Activated effector memory CD4-positive, alpha-beta T cell treated with anti-CD3 and anti-CD28 coated beads, Interleukin-2, amount 50 U/mL, for 16 hours (primary cell): ENCODE results near the gene SF1.

Experiments
- DNase-seq: peaks from one replicate; pipeline ENCODE4 v3.0.0-alpha.2; 2020

The SF1 gene

DNA sequence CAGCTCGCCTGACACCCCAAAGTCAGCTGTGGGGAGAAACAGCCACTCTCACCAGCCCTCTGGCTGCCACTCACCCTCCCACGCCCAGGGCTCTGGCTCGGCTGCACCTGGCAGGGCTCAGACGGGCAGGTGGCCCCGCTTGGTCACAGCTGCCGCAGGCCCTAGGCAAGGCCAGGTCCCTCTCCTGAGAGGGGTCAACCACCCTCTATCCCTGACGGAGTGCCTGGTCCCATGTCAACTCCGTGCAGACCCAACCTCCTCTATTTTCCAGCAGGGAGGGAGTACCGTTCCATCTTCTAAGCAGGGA is 22.8 kb upstream of the SF1 start:
- DNase-seq: no peak

DNA sequence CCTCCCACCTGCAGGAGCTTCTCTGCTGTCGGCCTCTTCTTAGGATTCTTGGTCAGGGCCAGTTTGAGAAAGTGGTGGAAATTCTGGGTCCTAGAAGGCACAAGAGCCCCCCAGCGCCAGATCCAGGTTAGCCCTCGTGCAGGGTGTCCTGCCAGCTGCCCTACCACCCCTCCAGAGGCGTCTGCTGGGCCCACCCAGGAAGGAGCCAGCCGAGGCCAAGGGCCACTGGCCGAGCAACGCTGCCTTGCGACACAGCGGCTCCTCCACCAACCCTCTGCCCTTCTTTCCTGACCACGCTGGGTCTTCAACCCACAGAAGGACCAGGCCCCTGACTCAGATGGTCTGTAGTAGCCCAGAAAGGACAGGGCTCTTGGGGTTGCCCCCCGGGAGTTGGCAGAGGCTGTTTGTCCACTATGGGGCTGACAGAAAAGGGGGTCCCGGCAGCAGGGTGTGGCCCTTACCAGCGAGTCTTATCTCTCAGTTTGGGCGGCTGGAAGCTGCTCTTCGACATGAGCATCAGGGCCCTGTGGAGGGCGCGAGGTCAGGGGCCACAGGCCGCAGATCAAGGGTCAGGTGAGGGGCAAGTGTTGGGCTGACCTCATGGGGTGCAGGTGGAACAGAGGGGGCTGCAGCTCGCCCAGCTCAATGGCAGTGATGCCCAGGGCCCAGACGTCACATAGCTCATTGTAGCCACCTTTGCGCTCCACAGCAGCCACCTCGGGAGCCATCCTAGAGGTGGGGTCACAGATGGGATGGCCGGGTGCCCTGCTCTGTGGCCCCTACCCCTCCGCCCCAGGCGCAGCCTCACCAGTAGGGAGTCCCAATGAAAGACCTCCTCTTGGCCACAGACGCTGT is 22.2 kb upstream of the SF1 start:
- DNase-seq: no peak

DNA sequence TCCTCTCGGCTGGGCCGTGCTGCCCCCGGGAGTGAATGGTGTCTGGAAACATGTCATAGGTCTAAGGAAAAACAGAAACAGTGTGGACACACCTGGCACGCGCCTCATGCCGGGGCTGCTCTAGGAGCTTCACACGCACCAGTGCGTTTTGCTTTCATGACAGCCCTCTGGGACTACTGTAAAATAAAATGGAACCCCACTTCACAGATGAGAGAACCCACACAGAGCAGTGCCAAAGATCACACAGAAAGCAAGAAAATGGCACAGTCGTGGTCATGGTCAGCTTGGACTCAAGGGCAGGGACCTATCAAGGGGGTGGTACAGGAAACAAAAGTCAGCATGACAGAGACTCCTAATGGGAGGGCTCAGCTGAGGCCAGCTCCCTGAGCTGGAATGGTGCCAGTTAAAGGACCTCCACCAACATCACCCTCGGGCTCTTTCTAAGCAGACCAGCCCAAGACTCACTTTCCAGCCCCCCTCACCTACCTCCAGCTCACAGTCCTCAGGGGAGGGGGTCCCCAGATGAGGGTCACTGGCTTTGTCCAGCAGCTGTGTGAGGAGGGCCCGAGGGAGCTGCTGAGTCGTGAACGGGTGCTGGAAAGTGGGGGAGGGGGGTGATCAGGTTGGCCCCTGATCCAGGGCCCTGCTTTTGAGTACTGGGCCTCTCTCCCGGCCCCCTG is 21.4 kb upstream of the SF1 start:
- DNase-seq: no peak

DNA sequence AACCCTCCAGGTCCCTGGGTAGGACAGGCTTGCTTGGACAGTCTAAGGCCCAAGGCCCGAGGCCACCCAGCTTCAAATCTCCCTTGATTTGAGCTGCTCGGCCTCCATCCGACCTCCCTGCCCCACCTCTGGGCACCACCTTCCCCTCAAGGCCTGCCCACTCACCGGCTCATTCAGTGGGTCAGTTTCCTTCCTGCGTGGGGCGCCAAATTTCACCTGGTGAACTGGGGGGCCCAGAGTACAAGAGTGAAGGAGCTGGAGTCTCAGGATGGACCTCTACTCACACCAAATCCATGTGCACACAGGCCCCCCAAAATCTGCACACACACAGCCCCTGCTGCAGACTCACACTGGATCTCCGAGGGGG is 20.9 kb upstream of the SF1 start:
- no peak for DNase-seq

DNA sequence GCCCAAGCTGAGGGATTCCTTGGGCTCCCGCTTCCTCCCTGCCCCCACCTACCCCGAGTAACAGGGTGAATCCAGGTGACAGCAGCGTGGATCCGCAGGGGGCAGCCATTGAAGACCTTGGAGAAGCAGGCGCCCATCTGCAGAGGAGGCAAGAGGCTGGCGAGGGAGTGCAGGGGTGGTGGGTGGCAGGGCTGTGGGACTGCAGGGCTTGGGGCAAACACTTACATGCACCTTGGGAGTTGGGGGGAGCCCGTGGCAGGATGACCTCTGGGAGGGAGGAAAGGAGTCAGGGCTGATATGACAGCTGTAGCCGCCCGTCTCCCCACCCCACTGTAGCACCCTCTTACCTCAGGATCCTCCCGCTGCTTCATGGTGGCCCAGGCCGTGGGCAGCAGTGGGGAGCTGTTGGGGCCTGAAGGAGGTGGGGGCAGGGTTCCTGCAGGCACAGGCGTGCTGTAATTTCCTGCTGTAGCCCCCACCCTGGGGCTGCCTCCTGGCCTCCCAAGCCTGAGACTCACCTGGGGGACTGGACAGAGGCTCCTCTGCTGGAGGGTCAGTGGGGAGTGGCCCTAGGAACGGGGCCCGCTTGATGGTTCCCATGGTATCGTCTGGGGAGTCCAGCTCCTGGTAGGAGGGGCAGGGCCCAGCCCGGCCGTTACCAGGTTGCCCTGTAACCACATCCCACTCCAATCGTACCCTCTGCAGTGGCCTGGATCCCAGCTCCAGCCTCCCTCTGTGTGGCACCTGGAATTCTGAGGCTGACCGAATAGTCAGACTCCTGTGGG is 18.6 kb upstream of the SF1 start:
- DNase-seq: no peak

DNA sequence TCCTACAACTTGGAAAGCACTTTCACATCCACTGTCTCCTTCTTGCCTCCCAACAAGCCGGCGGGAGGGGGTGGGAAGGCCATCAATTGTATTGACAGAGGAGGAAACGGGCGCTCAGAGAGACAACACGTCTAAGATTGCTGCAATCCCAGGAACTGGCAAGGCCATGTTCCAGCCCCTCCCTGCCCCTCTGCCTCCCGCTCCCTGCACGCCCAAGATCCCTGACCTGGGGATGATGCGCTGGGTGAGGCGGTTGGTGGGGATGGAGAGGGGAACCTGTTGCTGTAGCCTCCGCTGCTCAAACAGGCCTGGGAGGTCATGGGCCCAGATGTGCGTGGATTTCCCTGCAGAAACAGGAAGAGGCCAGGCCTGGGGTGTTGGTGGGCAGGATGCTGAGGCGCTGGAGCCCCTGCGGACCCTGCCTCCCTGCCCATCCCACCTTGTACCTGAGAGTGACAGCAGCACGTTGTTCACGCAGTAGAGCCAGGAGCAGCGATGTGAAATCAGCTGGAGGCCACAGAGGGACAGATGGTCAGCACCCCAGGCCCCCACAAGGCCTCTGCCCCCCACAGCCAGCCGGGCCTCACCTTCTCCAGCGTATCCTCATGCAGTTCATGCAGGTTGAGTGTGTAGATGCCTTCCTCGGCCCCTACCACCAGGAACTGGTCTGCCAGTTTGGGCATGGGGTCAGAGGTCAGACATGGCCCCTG is 17.9 kb upstream of the SF1 start:
- no peak for DNase-seq

DNA sequence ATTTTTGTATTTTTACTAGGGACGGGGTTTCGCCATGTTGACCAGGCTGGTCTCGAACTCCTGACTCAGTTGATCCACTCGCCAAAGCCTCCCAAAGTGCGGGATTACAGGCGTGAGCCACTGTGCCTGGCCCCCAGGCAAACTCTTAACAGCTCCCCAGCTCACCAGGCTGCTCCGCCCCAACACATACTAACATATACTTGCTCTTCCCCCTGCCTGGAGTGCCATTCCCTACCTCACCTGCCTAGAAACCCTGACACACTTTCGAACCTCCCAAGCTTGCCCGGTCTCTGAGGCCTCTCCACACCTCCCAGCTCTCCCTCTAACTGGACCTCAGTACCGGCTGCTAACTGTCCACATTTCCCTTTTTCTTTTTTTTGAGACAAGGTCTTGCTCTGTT is 16.2 kb upstream of the SF1 start:
- DNase-seq: no peak

DNA sequence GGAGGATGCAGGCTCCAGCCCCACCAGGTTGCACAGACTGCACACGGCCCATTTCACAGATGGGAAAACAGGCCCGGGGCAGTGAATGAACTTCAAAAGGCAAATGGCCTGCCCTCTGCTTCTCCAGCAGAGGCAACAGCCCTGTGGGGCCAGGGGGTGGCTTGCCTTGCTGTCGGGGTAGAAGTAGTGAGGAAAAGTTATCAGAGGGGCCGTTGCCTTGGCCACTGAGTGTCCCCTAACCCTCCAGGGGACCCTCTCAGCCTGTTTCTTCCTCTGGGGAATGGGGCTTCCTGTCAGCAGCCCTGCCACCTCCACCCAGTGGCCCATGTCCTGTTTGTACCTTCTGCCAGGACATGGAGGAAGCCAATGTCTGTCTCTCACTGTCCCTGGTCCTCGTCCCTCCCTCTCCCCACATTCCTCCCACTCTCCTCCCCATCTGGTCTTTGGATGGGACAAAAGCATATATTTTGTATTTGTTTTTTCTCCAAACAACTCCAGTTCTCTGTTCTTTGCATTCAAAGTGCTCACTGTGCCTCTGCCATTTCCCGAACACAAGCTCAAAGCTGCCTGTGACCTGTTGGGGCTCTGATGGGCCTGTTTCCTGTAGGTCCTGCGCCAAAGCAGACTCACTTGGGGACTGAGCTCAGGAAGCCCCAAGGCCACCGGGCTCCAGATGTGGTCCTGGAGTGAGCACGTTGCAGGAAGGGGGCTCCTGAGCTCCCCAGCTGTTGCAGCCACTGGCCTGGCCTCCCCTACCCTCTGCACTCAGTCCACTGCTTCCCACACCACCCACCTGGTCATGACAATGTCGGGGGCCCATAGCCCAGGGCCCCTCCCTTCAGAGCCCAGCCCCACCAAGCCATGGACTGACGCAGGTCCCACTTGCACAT is 15.2 kb upstream of the SF1 start:
- DNase-seq: no peak

DNA sequence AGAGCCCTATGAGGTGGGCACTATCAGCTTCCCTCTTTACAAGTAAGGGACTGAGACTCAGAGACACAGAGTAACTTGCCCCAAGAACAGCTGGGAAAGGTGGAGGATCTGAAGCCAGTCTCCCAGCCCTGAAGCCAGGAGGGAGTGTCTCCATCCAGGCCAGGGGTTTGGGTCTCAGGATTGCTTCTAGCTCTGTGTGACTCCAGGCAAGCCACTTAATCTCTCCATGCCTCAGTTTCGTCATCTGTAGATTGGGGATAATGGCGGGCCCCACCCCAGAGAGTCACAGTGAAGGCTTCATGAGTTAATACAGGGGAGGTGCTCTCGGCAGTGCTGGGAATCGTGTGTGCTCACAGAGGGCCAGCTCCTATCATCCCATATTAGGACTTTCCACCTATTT is 14.1 kb upstream of the SF1 start:
- DNase-seq: no peak

DNA sequence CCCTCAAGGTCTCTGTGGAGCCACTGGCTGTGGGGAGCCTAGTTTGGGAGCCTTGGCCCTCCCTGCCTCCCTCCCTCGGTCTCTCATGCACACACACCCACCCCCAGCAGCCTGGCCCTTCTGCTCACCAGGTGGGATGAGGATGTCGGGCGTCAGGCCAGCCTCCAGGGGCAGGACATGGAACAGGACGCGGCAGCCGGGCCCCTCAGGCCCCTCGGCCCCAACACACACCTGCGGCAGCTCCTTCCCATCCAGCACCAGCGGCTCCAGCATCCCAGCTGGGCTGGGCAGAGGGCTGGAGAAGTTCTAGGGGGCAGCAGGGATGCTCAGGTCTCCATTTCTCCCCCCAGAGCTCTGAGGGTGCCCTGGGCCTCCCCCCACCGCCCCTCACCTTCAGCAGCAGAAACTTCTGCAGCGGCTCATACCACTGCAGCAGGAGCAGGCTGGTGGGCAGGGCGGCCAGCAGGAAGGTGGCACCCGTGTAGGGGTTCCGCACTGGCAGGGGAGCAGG is 13.5 kb upstream of the SF1 start:
- DNase-seq: no peak

DNA sequence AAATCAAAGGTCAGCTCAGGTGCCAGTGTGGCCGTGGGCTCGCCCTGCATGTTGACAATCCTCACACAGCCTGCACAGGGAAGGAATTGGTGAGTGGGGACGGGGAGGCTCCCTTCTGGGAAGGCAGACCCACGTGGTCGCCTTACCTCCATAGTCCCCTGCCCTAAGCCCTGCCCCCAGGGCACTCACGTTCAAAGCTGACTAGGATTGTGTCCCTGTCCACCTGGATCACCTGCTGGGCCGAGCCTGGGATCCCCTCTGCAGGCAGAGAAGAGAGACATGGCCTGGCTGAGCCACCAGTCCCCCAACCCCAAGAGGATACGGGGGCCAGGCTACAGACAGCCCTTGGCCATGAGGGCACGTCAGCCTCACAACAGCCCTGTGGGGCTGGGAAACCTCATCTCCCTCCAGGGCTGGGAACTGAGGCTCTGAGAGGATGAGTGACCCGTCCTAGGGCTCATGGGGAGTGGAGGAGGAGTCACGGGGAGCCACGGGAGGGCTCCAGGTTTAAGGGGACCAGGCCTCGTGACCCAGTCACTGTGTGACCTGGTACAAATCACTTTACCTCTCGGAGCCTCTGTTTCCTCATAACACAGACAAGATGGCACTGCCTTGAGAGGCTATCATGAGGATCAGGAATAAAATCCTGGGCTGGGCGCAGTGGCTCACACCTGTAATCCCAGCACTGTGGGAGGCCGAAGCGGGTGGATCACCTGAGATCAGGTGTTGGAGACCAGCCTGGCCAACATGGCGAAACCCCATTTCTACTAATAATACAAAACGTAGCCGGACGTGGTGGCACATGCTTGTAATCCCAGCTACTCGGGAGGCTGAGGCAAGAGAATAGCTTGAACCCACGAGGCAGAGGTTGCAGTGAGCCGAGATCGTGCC is 12.1 kb upstream of the SF1 start:
- DNase-seq: no peak

DNA sequence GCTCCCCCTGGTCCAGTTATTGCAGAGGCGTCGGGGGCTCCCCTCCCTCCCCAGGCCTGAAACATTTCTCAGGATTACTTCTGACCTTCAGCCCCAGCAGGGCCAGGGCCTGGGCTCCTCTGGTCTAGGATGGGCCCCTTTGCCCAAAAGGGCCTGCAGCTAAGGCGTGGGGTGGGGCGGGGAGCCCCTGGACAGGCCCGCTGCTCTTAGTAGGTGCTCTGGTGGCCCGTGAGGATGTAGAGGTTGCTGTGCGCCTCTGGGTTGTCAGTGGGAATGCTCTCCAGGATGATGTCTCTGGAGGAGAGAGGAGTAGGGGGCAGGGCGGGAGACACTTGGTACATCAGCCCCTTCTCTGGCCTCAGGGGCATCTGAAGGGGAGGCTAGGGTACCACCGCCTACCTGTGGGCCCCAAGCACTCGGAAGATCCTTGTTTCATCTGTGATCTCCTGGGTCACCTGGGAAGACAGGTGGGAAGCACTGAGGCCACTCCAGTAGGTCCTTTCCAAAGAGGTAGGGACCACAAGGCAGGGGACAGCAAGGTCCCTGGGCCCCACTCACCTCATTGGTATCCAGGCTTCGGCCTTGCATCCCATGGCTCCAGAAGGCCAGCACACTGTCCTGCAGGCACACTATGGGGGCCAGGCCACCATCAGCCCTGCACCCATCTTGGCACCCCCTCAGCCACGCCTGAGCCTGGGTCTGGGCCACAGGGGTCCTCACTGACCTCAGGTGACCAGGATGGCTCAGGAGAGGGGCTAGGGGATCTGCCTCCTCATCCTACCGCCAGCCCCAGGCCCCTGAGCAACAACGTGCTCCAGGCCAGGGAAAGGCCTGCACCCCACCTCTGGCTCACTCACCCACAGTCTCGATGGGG is 11.2 kb upstream of the SF1 start:
- no peak for DNase-seq

DNA sequence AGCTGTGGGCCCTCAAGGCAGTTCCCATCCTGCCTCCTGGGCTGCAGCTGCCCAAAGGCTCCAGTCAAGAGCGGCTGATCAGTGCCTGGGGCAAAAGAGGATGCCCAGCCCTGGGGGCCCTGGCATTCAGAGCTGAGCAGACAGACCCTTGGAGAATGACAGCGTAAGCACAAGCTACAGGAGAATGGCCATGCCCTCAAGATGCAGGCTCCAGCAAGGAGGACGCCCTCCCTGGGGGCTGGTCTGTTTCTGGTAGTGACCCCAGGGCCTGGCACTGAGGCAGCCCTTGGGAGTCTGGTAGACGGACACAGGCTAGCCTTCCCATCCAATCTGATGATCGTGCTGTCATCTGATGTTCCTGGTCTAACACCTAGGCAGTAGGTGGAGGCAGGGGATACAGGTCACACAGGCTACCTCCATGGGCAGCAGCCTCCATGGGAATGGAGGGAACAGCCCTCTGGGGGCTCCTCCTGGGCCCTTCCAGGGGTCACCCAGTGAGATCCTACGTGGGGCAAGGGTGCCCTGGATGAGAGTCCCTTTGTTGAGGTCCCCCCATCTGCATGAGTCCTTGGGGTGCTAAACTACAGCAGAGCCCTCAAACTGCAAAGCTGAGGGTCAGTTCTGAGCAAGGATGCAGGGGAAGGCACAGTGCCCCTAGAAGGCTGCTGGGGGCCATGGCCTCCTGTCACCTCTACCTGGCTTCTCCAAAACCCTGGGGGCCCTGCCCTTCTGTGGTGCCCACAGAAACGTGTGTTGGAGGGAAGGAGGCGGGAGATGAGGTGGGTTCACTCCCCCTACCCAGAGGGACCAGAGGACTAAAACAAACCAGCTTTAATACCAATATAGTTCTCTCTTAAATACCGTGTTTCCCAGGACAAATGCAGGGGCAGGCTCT is 10.2 kb upstream of the SF1 start:
- DNase-seq: no peak

DNA sequence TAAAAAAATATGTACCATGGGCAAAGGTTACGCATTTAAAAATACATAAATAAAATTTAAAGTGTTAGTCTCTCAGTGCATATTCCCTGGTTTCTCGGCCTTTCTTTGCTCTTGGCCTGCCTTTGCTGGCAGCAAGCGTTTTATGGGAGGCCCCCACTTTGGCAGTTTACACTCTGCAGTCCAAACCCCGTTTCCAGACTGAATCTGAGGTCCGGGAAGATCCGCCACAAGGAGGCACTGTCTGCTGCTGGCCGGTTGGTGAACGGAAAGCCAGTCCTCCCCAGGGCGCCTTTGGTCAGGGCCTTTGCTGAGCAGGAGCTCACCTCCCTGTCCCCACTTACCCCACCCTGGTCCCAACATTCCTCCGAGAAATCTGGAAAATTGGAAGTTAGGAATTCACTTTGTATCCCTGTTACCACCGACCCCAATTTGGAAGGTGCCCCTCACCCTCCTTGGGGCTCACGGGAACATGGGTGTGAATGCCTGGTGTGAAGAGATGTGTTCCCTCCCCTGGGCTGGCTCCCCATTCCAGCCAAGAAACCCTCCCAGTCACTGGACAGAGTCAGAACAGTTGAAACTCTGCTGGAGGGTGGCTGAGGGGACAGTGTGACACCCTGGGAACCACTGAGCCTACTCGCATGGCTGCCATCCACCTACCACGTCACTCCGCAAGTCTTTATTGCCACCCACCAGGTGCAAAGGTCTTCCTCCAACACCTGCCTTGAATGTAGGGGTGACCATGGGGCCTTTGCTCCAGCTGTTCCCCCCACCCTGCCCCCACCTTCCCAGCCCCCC is 9.4 kb upstream of the SF1 start:
- DNase-seq: peak; percentile 86

DNA sequence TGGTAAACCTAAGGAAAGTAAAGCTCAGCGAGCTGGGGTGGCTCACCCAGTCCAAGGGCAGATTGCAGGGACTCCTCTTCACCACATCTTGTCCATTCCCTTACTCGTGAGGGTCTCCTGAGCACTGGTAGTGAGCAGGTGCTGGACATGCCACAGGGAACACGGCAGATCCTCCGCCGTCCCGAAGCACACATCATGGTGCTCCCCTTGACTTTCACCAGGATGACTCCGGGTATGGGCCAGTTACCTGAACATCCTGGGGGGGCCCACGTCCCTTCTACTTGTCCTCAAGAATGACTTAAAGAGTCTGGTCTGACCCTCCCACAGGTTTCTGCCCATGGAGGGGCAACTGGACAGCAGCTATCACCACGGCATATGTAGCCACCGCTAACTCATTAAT is 8.0 kb upstream of the SF1 start:
- DNase-seq: peak; percentile 59

DNA sequence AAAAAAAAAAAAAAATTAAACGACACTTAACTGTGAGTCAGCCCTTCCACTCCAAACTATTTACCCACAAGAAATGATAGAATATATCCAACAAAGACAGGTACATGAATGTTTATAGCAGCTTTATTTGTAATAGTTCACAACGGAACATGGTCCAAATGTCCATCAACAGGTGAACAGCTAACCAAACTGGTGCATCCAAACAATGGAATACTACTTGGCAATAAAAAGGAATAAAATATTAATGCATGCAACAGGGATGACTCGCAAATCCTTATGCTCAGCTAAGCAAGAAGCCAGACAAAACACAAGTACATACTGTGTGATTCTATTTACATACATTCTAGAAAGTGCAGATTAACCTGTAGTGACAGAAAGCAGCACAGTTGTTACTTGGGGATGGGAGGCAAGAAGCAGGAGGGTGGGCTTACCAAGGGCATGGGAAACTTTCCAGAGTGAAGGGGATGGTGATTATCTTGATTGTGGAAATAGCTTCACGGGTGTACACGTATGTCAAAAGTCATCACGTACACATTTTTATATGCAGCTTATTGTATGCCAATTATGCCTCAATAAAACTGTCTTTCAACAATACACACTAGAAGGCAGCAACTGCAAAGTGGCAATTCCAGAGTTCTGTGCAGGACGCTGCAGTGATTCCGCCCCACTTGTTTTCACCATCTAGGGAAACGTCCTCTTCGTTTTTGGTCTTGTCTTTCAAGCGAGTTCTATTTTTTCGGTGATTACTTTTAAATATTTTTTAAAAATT is 6.7 kb upstream of the SF1 start:
- peak; percentile 5 for DNase-seq

DNA sequence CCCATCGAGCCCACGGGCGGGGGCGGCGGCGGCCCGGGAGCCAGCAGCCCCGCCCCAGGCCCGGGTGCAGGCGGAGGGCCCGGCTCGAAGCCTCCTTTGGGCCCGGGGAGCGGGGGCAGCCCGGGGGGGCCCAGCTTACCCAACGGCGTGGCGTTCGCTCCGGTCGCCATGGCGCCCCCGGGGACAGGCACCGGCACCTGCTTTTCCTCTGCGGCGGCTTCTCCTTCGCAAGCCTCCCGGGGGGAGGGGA is 194 bp downstream of the SF1 start:
- DNase-seq: no peak
